PFSK-1 (cell line): ENCODE results near the gene POLA1.

Experiments used
- POLR2AphosphoS5 ChIP-seq: IDR thresholded peaks from 2 replicates; pipeline ENCODE4 v1.6.1; 2012; ENCODE audit warnings: low read depth, mild to moderate bottlenecking, control low read depth, low read length, moderate library complexity
- TAF1 ChIP-seq: IDR thresholded peaks from 2 replicates; pipeline ENCODE4 v1.6.1; 2012; ENCODE audit warnings: low read length, control low read depth, borderline replicate concordance; ENCODE audit not compliant: insufficient read depth
- TF ChIP-seq, protein P1 (sequence below), 2 experiments: IDR thresholded peaks; 2 replicates each; pipeline versions ENCODE4 v1.6.1 to v1.8.0; 2011 to 2012; ENCODE audit warnings: low read depth in 2 of 2, low read length in 2 of 2, control low read depth in 1 of 2, inconsistent platforms in 1 of 2, mild to moderate bottlenecking in 1 of 2, moderate library complexity in 1 of 2; ENCODE audit not compliant: insufficient read depth in 1 of 2

DNA sequence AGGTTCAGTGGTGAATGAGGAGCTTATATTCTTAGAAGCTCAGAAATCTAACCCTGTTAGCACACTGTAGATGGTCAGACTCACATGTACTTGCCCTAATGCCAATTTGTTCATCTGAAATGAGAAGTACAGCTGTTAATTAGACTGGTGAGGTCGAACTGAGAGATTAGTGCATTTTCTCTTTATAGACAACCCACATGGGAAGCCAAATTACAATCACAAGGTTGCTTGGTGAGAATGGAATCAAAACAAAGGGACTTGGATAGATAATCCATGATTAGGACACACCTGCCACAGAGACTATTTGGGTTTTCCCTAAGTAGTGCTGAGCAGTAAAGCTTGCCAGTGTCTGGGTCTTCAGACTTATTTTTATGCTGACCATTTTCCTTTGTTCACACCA is 88.3 kb downstream of the POLA1 start:
- TF ChIP-seq POLR2AphosphoS5: no peak
- no peak for TF ChIP-seq TAF1
- TF ChIP-seq, protein P1, sequence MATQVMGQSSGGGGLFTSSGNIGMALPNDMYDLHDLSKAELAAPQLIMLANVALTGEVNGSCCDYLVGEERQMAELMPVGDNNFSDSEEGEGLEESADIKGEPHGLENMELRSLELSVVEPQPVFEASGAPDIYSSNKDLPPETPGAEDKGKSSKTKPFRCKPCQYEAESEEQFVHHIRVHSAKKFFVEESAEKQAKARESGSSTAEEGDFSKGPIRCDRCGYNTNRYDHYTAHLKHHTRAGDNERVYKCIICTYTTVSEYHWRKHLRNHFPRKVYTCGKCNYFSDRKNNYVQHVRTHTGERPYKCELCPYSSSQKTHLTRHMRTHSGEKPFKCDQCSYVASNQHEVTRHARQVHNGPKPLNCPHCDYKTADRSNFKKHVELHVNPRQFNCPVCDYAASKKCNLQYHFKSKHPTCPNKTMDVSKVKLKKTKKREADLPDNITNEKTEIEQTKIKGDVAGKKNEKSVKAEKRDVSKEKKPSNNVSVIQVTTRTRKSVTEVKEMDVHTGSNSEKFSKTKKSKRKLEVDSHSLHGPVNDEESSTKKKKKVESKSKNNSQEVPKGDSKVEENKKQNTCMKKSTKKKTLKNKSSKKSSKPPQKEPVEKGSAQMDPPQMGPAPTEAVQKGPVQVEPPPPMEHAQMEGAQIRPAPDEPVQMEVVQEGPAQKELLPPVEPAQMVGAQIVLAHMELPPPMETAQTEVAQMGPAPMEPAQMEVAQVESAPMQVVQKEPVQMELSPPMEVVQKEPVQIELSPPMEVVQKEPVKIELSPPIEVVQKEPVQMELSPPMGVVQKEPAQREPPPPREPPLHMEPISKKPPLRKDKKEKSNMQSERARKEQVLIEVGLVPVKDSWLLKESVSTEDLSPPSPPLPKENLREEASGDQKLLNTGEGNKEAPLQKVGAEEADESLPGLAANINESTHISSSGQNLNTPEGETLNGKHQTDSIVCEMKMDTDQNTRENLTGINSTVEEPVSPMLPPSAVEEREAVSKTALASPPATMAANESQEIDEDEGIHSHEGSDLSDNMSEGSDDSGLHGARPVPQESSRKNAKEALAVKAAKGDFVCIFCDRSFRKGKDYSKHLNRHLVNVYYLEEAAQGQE (IDR thresholded peaks at IDR 0.05; ENCODE audit: insufficient read depth in 1 of 2, low read depth in 2 of 2, low read length in 2 of 2): no peak
